DND-41 (cell line): ENCODE results near the gene TXNDC2.

Experiments used
- ATAC-seq: fragments of 200-7000 bp; cut with Tn5 transposase; 3 replicates; pipeline ENCODE4 v1.9.1; 2021; ENCODE audit warnings: low read depth; ENCODE audit not compliant: insufficient read depth
- DNase-seq: peaks from one replicate; pipeline ENCODE4 v3.0.0-alpha.2; 2020
- H2AFZ ChIP-seq: 2 replicates; pipeline ENCODE4 v1.6.0; 2012; ENCODE audit warnings: low read depth, low read length
- H3K27ac ChIP-seq: 2 replicates; pipeline ENCODE4 v1.5.1; 2012; ENCODE audit warnings: low read length, inconsistent platforms
- H3K27me3 ChIP-seq: fragments of 200-600 bp; sonication (generic); 2 replicates; pipeline ENCODE4 v1.6.0; 2012; ENCODE audit warnings: low read length, mild to moderate bottlenecking, inconsistent platforms; ENCODE audit not compliant: insufficient read depth, poor library complexity
- H3K36me3 ChIP-seq: 2 replicates; pipeline ENCODE4 v1.5.1; 2012; ENCODE audit warnings: low read length, inconsistent platforms; ENCODE audit not compliant: insufficient read depth
- H3K4me1 ChIP-seq: 2 replicates; pipeline ENCODE4 v1.5.1; 2012; ENCODE audit warnings: mild to moderate bottlenecking, low read length; ENCODE audit not compliant: insufficient read depth
- H3K4me2 ChIP-seq: 2 replicates; pipeline ENCODE4 v1.6.0; 2012; ENCODE audit warnings: mild to moderate bottlenecking, moderate library complexity, low read length, inconsistent platforms; ENCODE audit not compliant: insufficient read depth
- H3K4me3 ChIP-seq, 2 experiments: fragments of 200-600 bp in 1 of 2; shearing (Covaris generic) in 1 of 2; 2 replicates each; pipeline ENCODE4 v1.5.1; 2012 to 2016; ENCODE audit warnings: inconsistent platforms in 2 of 2, low read length in 2 of 2, mild to moderate bottlenecking in 2 of 2, low read depth in 1 of 2, moderate library complexity in 1 of 2
- H3K79me2 ChIP-seq: 2 replicates; pipeline ENCODE4 v1.6.0; 2012; ENCODE audit warnings: low read length, inconsistent platforms; ENCODE audit not compliant: insufficient read depth
- H3K9ac ChIP-seq: 2 replicates; pipeline ENCODE4 v1.6.0; 2012; ENCODE audit warnings: low read depth, mild to moderate bottlenecking, inconsistent platforms, low read length, moderate library complexity
- H3K9me3 ChIP-seq: 2 replicates; pipeline ENCODE4 v1.5.1; 2012; ENCODE audit warnings: low read length, moderate library complexity, mild to moderate bottlenecking, inconsistent platforms; ENCODE audit not compliant: insufficient read depth, severe bottlenecking
- H4K20me1 ChIP-seq: 2 replicates; pipeline ENCODE4 v1.6.0; 2012; ENCODE audit warnings: low read length; ENCODE audit not compliant: insufficient read depth
- CTCF ChIP-seq: IDR thresholded peaks from 2 replicates; pipeline ENCODE4 v1.5.1; 2012; ENCODE audit warnings: borderline replicate concordance, low read length, moderate library complexity, mild to moderate bottlenecking; ENCODE audit not compliant: poor library complexity, severe bottlenecking; ENCODE audit errors: extremely low read depth
- EZH2 ChIP-seq: IDR thresholded peaks from 3 replicates; pipeline ENCODE4 v1.6.1; 2012; ENCODE audit warnings: borderline replicate concordance, low read depth, mild to moderate bottlenecking, moderate library complexity, low read length, inconsistent platforms; ENCODE audit not compliant: severe bottlenecking

The TXNDC2 gene

GRCh38 chr18:9884532-9885140, 1.1 kb upstream of the TXNDC2 start:
- no peaks in the 10 kb centered on the region for H3K9me3 ChIP-seq
- H2AFZ ChIP-seq: no peak overlapping the region
- no peak for ATAC-seq
- TF ChIP-seq CTCF: no peak
- TF ChIP-seq EZH2: no peak
- no peaks in the 10 kb centered on the region for H4K20me1 ChIP-seq
- no peak overlapping the region for H3K4me3 ChIP-seq
- H3K27me3 ChIP-seq: no peaks in the 10 kb centered on the region
- H3K27ac ChIP-seq: no peak overlapping the region
- H3K36me3 ChIP-seq: no peaks in the 10 kb centered on the region
- H3K79me2 ChIP-seq: no peaks in the 10 kb centered on the region
- H3K4me2 ChIP-seq: no peak overlapping the region
- no peaks in the 10 kb centered on the region for H3K4me1 ChIP-seq
- H3K9ac ChIP-seq: no peak overlapping the region
- DNase-seq: no peak

- H3K36me3 ChIP-seq: no peaks in the 10 kb centered on the region
- no peak overlapping the region for H3K4me2 ChIP-seq
- no peak overlapping the region for H3K27ac ChIP-seq
- no peaks in the 10 kb centered on the region for H4K20me1 ChIP-seq
- TF ChIP-seq EZH2 (no peak), CTCF (no peak)
- H2AFZ ChIP-seq: no peak overlapping the region
- ATAC-seq (no peak), DNase-seq (no peak)
- no peaks in the 10 kb centered on the region for H3K27me3 ChIP-seq
- H3K9ac ChIP-seq: no peak overlapping the region
- H3K79me2 ChIP-seq: no peaks in the 10 kb centered on the region
- no peaks in the 10 kb centered on the region for H3K4me1 ChIP-seq
- H3K4me3 ChIP-seq: no peak overlapping the region
- no peaks in the 10 kb centered on the region for H3K9me3 ChIP-seq
Observed at GRCh38 chr18:9886005-9886348, 204 bp downstream of the TXNDC2 start.

GRCh38 chr18:9887992-9888391, 2.2 kb downstream of the TXNDC2 start:
- Histone ChIP-seq H3K27ac (no peak overlapping the region), H3K36me3 (no peaks in the 10 kb centered on the region), H3K9me3 (no peaks in the 10 kb centered on the region), H3K79me2 (no peaks in the 10 kb centered on the region), H3K4me3 (no peak overlapping the region), H3K4me1 (no peaks in the 10 kb centered on the region), H2AFZ (no peak overlapping the region), H3K9ac (no peak overlapping the region), H3K4me2 (no peak overlapping the region), H4K20me1 (no peaks in the 10 kb centered on the region), H3K27me3 (no peaks in the 10 kb centered on the region)
- TF ChIP-seq CTCF: no peak
- no peak for TF ChIP-seq EZH2
- ATAC-seq (no peak), DNase-seq (no peak)

- DNase-seq: no peak
Observed at GRCh38 chr18:9890196-9890595, 4.4 kb downstream of the TXNDC2 start.

More at GRCh38 chr18:9890196-9890595, 4.4 kb downstream of the TXNDC2 start:
- no peak for TF ChIP-seq CTCF
- TF ChIP-seq EZH2: no peak
- no peaks in the 10 kb centered on the region for H3K4me1 ChIP-seq
- no peak overlapping the region for H3K9ac ChIP-seq
- H3K27ac ChIP-seq: no peak overlapping the region
- H3K4me2 ChIP-seq: no peak overlapping the region
- no peaks in the 10 kb centered on the region for H3K79me2 ChIP-seq
- no peaks in the 10 kb centered on the region for H3K27me3 ChIP-seq
- no peaks in the 10 kb centered on the region for H3K9me3 ChIP-seq
- H2AFZ ChIP-seq: no peak overlapping the region
- no peaks in the 10 kb centered on the region for H4K20me1 ChIP-seq
- no peaks in the 10 kb centered on the region for H3K36me3 ChIP-seq
- no peak overlapping the region for H3K4me3 ChIP-seq
- no peak for ATAC-seq
